D341Med (cell line): ENCODE measurements around the gene CCR7.

ENCODE experiments used
- DNase-seq: peaks from one replicate; pipeline ENCODE4 v3.0.0; 2012; ENCODE audit warnings: low spot score

Gene CCR7

DNA sequence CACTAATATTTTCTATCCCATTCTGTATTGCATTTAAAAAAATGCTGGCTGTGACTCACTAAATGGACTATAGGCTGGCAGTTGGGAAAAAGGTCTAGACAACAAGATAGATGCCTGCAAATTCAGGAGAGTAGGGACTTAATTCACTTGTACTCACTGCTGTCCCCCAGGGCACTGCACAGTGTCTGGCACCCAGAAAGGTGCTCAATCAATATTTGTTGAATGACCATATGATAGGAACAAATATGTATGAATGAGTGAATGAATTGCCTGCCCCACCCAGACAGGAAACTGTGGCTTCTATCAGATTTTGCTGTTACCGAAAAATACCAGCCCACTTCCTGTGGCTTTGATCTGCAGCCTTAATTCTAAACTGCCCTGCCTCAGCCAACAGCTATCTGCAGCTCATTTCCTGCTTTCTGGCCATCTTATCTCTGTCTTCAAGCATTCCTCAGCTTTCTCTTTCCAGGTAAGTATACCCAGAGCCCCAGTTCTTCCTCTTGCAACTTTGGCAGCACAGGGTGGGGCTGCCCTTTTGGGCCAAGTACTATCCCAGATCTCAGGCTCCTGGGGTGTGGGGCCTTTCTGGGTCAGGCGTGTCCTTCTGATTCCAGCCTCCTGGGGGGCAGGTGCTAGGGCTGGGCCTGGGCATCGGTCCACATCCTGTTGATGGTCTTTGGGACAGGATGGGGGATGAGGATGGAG lies 48.5 kb downstream of the CCR7 start:
- no peak for DNase-seq

DNA sequence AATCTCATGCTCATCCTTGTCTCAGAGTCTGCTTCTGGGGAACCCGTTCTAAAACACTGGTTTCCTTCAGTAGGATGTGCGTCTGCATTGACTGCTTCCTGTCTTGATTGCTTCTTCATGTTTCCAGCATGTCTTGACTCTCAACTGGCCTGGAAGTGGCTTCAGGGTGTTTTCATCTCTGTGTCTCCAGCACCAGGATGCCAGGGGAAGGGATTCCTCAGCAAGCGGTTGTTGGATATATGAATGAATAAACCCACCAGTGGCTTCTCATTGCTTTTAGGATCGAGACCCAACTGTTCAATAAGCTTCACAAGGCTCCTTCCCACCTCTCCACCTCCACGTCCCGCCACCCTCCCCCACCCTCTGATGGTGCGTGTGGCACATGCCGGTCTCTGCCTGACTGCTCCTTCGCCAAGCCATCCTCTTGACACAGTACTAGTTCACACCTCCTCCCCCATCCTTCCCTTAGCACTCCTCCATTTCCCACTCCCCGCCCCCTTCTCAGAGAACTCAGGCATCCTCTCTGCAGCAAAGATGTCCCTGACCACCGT lies 49.7 kb downstream of the CCR7 start:
- no peak for DNase-seq

DNA sequence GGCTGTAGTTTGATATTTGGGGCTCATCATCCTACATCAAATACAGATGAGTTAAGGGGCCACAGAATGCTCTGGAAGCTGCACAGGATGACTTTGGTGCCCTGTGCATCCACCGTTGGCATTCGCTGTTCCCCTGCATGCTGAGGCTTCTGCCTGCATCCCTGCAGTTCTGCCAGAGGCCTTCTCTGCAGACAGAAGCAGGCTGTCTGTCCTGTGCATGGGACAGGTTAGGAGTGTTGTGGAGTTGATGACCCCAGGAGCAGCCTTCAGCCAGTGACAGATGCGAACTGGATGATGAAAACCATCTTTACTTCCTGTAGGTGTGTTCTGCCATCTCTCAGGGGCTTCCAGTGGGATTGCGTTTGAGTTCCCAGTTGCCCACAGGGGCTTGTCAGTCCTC lies 50.3 kb downstream of the CCR7 start:
- no peak for DNase-seq

DNA sequence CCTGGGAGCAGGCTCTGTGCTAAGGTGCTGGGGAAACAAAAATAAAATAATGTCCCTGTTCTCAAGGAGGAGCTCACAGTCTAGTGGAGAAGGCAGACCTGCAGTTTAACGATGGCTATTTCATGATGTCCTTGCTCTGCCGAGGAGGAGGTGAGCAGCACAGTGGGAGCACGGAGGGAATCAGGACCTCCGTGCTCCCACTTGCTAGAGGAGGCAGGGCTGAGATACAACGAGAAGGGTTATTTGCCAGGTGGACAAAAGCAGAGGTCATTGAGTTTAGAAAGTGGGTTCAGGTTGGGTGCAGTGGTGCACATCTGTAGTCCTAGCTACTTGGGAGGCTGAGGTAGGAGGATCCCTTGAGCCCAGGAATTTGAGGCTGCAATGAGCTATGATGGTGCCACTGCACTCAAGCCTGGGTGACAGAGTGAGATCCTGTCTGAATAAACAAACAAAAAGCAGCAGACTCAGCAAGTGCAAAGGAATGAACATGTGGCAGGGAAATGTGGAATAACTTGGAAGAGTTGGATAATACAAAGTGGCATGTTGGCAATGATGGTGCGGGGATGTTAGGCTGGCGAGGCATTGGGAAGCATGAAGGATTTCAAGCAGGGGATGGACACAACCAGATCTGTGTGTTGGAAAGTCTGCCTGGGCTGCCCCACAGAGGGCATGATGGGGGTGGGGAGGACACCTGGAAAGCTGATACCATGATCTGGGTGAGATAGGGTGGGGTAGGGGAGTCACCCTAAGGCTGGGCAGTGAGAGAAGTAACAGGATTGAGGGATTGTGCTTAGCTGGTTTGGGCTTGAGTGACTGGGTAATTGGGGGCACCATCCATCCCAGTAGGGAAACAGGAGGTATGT lies 51.0 kb downstream of the CCR7 start:
- DNase-seq, result no peak

DNA sequence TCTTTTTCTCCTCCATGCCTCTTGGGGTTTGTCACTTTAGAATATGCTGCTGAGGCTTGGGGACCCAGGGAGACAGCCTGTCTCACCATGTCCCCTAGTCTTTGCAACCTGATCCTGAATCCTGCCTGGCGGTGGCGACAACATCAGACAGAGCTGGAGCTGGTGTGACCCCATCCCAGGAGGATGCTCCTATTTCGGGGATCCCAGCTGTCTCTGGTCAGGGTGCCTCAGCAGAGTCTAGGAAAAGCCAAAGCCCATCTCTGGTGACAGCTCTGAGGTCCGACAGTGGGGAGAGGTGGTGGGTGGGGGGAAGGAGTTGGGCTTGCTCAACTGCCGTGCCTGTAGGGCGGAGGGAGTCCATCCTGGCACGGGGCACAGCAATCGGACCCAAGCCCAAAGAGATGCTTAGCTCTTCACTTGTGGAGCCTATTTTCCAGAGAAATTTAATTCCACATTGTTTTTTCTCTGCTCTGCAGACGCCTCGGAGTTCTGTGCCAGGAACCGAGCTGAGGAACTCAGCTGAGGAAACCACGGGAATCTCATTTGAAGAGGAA lies 53.5 kb downstream of the CCR7 start:
- DNase-seq, result no peak

DNA sequence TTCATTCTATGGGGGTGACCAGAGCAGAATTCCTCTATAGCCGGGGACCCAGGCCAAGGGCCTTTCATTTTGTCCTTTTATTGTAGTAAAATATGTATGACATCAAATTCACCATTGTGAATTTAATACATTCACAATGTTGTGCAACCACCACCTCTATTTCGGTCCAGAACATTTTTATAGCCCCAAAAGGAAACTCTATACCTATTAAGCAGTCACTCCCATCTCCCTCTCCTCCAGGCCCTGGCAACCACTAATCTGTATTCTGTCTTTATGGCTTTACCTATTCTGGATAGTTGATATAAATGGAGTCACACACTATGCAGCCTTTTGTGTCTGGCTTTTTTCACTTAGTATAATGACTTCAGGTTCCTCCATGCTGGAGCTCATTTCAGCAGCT lies 54.1 kb downstream of the CCR7 start:
- no peak for DNase-seq

DNA sequence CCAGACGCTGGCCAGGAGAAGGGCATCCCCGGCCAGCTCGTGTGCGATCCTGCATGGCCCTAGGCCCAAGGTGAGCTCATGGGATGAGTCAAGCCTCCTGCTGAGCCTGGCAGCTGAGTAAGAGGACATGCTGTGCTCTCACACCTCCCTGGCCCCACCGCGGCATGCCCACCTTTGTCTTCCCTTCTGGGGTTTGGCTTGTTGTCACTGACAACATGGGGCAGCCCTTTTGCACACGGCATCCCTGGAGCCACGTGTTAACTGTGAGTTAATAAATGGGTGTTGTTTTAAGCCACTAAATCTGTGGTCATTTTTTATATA lies 55.0 kb downstream of the CCR7 start:
- DNase-seq, result no peak

DNA sequence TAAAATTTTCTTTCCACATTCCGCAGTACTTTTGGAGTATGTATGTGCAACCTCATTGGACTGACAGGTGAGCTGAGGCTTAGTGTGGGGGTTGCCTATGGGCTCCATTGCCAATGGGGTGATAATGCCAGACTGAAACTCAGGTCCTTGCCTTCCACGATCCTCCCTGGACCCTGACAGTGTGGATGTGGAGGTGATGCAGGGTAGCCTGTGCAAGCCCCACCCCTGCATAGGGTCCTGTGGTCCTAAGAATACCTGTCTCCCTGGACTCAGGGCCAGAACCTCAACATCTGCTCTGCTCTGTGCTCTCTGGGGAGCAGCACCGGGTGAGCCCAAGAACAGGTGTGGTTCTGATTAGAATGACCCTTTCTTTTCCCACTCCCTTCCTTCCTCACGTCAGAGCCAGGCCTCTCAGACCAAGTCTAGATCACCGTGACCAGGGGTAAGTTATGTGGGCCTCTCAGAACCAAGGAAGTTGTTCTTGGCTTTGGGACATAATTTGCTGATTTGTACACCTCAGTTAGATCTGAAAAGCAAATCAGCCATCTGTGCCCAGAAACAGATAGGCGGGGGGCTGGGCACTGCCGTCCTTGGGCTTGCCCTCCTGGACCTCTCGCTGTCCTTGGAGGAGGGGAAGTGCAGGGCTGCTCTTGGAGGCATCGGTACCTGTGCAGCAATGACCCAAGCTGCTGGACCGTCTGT lies 55.5 kb downstream of the CCR7 start:
- DNase-seq, result no peak

DNA sequence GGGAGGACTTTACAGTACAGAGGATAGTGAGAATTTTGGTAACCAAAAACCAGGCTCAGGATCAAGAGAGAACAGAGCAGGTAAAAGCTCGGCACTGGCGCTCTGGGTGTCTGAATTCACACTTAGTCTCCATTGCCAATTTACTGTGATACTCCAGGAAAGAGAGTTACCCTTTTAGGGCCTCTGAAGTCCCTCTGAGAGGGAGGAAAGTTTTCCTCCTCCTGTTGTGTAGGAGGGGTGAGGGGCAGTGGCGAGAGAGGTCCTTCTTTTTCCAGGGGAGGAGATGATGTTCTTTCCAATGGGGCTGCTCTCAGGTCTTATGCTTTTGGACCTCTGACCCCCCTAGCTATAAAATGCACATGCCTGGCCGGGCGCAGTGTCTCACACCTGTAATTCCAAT lies 58.5 kb downstream of the CCR7 start:
- DNase-seq, result no peak
